ENCODE data around the gene KRT71.

DNA sequence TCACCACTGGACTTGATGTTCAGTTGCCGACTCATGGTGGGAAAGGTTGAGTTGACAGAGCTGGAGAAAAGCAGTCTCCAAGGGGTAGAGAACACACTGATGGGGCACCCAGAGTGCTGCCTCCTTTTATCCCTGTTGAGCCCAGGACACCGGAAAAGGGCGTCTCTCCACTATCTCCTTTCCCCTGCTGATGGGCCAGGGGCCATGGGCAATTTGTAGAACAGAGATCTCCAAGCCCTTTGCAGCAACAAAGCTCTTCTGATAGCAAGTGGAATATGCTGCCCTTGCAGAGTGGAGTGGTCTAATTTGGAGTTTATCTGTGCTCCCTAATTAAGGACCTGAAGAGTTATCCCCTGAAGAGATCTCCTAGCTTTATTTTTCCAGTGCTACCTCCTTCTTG is 20.8 kb upstream of the KRT71 start, which contains the start of gene KRT74:
- TF ChIP-seq, protein P1, sequence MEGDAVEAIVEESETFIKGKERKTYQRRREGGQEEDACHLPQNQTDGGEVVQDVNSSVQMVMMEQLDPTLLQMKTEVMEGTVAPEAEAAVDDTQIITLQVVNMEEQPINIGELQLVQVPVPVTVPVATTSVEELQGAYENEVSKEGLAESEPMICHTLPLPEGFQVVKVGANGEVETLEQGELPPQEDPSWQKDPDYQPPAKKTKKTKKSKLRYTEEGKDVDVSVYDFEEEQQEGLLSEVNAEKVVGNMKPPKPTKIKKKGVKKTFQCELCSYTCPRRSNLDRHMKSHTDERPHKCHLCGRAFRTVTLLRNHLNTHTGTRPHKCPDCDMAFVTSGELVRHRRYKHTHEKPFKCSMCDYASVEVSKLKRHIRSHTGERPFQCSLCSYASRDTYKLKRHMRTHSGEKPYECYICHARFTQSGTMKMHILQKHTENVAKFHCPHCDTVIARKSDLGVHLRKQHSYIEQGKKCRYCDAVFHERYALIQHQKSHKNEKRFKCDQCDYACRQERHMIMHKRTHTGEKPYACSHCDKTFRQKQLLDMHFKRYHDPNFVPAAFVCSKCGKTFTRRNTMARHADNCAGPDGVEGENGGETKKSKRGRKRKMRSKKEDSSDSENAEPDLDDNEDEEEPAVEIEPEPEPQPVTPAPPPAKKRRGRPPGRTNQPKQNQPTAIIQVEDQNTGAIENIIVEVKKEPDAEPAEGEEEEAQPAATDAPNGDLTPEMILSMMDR (IDR thresholded peaks at IDR 0.05 in 4 of 5, conservative IDR thresholded peaks at IDR 0.05 in 1 of 5): no peak
- no peak for TF ChIP-seq POLR2A (IDR thresholded peaks at IDR 0.05)
